Cardiac muscle cell (in vitro differentiated cells and primary cell): ENCODE results near the gene SPATA4. TPM values are rescaled to one million over a fixed set of nuclear protein-coding genes. Genes with fewer than 3 reads are reported as not detected.
A peak's percentile ranks its signal among the peaks of the same experiment; 100 is the strongest.

Experiments used
- DNase-seq, 2 donors: peaks; one replicate each; pipeline versions ENCODE4 v3.0.0 to v3.0.0-alpha.2; 2010 to 2017; ENCODE audit warnings: low read depth in 1 of 2, low spot score in 1 of 2
- H3K27ac ChIP-seq: fragments of 200-600 bp; sonication (generic); 2 replicates; pipeline ENCODE4 v1.5.1; 2016
- H3K27me3 ChIP-seq: fragments of 200-600 bp; sonication (generic); 2 replicates; pipeline ENCODE4 v1.6.0; 2016; ENCODE audit warnings: control low read depth
- H3K36me3 ChIP-seq: fragments of 200-600 bp; sonication (generic); 2 replicates; pipeline ENCODE4 v1.5.1; 2016; ENCODE audit warnings: control low read depth
- H3K4me1 ChIP-seq: fragments of 200-600 bp; sonication (generic); 2 replicates; pipeline ENCODE4 v1.8.1; 2017; ENCODE audit warnings: low read depth, mild to moderate bottlenecking, mixed run types
- H3K4me3 ChIP-seq: fragments of 200-600 bp; sonication (generic); 2 replicates; pipeline ENCODE4 v1.5.1; 2016; ENCODE audit warnings: mild to moderate bottlenecking
- H3K9me3 ChIP-seq: fragments of 200-600 bp; sonication (generic); 2 replicates; pipeline ENCODE4 v1.5.1; 2017; ENCODE audit warnings: low read depth, mild to moderate bottlenecking, control low read depth
- polyA plus RNA-seq: library from polyadenylated mRNA; unstranded; fragments of >200 nt; fragmentation: Nextera tagmentation; extraction: Ambion mirVana; gene quantifications from 2 replicates; pipeline ENCODE4 v1.2.1, GENCODE V29; 2016
- total RNA-seq: library from RNA; depleted of rRNA; stranded (reverse); fragments of >200 nt; gene quantifications from 2 replicates; pipeline ENCODE4 v1.2.3, GENCODE V29; 2016
- TF ChIP-seq, protein P1 (sequence below): IDR thresholded peaks from 2 replicates; pipeline ENCODE4 v1.5.1; 2012; ENCODE audit warnings: low read depth, mild to moderate bottlenecking, low read length

Gene SPATA4
- total RNA-seq (0.07 and 0.63 TPM in 2 replicates), polyA plus RNA-seq (2.2 and 2.5 TPM in 2 replicates)

DNA sequence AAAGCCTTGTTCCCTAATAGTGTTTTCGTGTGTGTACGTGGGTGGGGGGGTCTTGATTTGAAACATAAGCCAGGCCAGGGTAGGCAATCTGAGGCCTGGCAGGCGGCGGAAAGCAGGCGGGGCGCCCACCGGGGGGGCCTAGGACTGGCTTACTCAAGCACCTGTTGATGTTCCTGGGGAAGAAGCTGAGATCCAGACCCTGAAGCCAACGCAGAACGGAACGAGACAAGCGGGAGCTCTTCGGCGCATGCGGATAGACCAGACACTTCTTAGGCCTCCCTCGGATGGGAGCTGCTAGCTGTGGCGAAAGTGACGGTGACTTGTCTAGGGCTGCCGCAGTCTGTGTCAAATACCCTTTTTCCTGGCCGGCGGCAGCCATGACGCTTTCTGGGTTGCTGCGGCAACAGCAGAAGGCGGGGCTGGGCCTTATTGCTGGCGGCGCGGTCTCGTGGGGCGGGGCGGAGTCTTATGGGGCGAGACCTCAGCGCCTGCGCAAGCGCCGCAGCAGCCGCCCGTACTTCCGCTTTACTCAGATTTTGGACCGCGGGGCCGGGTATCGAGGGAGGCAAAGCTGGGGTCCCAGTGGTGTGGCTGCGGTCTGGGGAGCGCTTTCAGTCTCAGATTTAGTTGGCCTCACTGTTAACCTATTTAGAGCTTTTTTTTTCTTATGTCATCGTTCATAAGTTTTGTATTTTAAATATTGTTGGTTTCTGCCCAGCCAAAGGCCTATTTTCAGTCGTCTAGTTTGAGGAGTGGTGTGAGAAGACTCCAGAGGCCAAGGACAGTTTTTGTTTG is at the start of gene SPATA4:
Gene SPATA4, minus strand, starts transcription at position 402 of the 795 bp plus-strand sequence. Its CDS starts 23 bp downstream, at position 379.
- Histone ChIP-seq H3K4me3 (peak within 1 kb of the TSS; percentile 32), H3K27me3 (no peaks in the 10 kb centered on the region), H3K4me1 (peaks cover 7% of the 10 kb centered on the region), H3K36me3 (no peaks in the 10 kb centered on the region), H3K9me3 (no peaks in the 10 kb centered on the region), H3K27ac (peak within 1 kb of the TSS; percentile 86)
- DNase-seq, result peak; percentile 95 to 97
- TF ChIP-seq, protein P1, sequence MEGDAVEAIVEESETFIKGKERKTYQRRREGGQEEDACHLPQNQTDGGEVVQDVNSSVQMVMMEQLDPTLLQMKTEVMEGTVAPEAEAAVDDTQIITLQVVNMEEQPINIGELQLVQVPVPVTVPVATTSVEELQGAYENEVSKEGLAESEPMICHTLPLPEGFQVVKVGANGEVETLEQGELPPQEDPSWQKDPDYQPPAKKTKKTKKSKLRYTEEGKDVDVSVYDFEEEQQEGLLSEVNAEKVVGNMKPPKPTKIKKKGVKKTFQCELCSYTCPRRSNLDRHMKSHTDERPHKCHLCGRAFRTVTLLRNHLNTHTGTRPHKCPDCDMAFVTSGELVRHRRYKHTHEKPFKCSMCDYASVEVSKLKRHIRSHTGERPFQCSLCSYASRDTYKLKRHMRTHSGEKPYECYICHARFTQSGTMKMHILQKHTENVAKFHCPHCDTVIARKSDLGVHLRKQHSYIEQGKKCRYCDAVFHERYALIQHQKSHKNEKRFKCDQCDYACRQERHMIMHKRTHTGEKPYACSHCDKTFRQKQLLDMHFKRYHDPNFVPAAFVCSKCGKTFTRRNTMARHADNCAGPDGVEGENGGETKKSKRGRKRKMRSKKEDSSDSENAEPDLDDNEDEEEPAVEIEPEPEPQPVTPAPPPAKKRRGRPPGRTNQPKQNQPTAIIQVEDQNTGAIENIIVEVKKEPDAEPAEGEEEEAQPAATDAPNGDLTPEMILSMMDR, result no peak

DNA sequence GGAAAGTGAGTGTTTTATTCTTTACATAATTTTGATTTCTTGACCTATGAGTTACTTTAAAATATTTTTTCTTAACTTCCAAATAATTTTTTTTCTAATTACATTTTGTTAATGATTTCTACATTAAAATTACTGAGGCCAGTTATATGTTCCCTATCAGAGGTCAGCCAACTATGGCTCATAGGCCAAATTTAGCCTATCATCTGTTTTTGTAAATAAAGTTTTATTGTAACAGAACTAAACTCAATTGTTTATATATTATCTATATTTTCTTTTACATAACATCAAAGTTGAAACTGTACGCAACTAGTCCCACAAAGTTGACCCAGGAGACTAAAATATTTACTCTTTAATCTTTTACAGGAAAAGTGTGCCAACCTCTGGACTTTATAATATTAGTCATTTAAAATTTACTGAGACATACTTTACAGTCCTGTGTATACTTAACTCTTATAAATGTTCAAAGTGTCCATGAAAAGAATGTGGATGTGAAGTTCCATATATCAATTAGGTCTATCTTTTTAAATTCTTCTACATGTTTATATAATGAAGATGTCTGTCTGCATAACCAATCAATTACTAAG is 47.5 kb upstream of the SPATA4 start:
- Histone ChIP-seq H3K27ac (no peak overlapping the region), H3K36me3 (no peaks in the 10 kb centered on the region), H3K4me1 (peaks cover 6% of the 10 kb centered on the region), H3K4me3 (no peak overlapping the region), H3K9me3 (no peaks in the 10 kb centered on the region), H3K27me3 (no peaks in the 10 kb centered on the region)
- TF ChIP-seq, protein P1, result no peak
- no peak for DNase-seq

DNA sequence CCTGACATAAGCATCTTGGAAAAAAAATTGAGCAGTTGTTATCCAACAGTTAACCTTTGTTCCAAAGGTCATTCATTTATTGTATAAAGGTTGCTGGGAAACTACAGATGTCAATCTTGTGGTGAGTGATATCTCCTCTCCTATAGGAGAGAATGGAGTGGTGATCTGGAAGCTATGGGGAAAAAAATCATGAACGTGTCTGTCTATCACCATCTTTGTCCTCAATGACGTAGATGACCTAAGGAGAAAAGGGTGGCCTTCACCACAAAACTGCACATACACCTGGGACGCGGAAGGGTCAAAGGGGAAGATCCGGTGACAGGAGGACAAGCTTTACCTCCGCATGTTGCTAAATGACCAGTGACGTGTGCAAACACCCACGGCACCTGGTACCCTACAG is 46.3 kb upstream of the SPATA4 start:
- H3K27me3 ChIP-seq, result no peaks in the 10 kb centered on the region
- H3K36me3 ChIP-seq, result no peaks in the 10 kb centered on the region
- TF ChIP-seq, protein P1, result no peak
- no peak for DNase-seq
- peaks cover 17% of the 10 kb centered on the region for H3K4me1 ChIP-seq
- H3K9me3 ChIP-seq, result no peaks in the 10 kb centered on the region
- no peak overlapping the region for H3K27ac ChIP-seq
- no peak overlapping the region for H3K4me3 ChIP-seq

DNA sequence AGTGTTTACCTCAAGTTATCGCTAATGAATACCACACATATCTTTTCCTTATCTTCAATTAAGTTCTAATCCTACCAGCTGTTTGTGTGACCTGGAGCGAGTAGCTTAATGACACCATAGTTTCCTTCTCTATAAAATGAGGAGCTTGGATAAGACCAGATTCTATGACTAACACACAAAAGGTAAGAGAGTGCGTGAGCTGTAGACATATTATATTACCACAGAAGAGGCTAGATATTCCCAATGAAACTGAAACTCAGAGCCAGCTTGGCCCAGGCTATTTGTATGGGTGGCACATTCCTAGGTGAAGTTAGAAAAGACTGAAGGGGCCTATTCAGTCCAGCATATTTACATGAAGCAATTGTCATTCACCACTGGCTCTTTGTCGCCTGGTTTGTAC is 43.4 kb upstream of the SPATA4 start:
- H3K4me1 ChIP-seq, result peaks cover 18% of the 10 kb centered on the region
- H3K27ac ChIP-seq, result no peak overlapping the region
- no peak overlapping the region for H3K4me3 ChIP-seq
- H3K9me3 ChIP-seq, result no peaks in the 10 kb centered on the region
- no peaks in the 10 kb centered on the region for H3K36me3 ChIP-seq
- TF ChIP-seq, protein P1, result no peak
- H3K27me3 ChIP-seq, result no peaks in the 10 kb centered on the region
- no peak for DNase-seq

DNA sequence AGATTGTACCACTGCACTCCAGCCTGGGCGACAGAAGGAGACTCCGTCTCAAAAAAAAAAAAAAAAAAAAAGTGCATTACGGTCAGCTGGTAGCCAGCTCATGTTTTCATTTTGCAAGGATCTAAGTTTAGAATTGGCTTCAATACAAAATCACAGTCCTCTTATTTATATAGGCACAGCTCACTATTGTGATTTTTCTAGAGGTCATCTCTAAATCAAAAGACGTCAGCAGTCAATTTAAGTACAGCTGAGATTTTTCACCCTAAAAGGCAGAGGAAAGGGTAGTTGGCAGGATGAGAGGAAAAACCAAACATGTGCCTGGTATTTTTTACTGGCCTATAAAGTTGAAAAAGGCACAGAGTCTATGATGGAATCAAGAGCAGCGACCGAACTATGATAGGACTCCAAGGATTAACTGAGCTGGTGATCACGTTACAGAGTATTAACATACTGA is 42.8 kb upstream of the SPATA4 start:
- Histone ChIP-seq H3K36me3 (no peaks in the 10 kb centered on the region), H3K4me3 (no peak overlapping the region), H3K9me3 (no peaks in the 10 kb centered on the region), H3K4me1 (peaks cover 18% of the 10 kb centered on the region), H3K27me3 (no peaks in the 10 kb centered on the region), H3K27ac (peak overlapping the region; percentile 8)
- peak in 1 of 2 donors; percentile 74 for DNase-seq
- TF ChIP-seq, protein P1, result no peak
